ENCODE results near the gene KIAA0232. TPM values are rescaled to one million over a fixed set of nuclear protein-coding genes. Genes with fewer than 3 reads are reported as not detected.

The KIAA0232 gene
- total RNA-seq, 1 donor from 2014 or later: 27.2 TPM

- no peaks in the 10 kb centered on the region for H3K9me3 Mint-ChIP-seq (ENCODE audit: unreplicated experiment)
- no peak overlapping the region for H3K27ac Mint-ChIP-seq (ENCODE audit: unreplicated experiment)
- H3K27me3 Mint-ChIP-seq (ENCODE audit: unreplicated experiment): no peaks in the 10 kb centered on the region
- H3K36me3 Mint-ChIP-seq (ENCODE audit: low read depth, unreplicated experiment): no peaks in the 10 kb centered on the region
- H3K4me1 Mint-ChIP-seq (ENCODE audit: unreplicated experiment): peaks cover 24% of the 10 kb centered on the region
- H3K4me3 Mint-ChIP-seq (ENCODE audit: unreplicated experiment): no peak overlapping the region
- TF ChIP-seq CTCF (IDR thresholded peaks at IDR 0.05; ENCODE audit: unreplicated experiment): no peak
- no peak for DNase-seq (ENCODE audit: low spot score)
These were observed 134.3 kb downstream of the KIAA0232 start for GRCh38 chr4:6916587-6917460.

GRCh38 chr4:6917461-6918271 lies 135.1 kb downstream of the KIAA0232 start:
- Mint-ChIP-seq H3K9me3 (ENCODE audit: unreplicated experiment) (no peaks in the 10 kb centered on the region), H3K4me1 (ENCODE audit: unreplicated experiment) (peaks cover 24% of the 10 kb centered on the region), H3K27me3 (ENCODE audit: unreplicated experiment) (no peaks in the 10 kb centered on the region), H3K27ac (ENCODE audit: unreplicated experiment) (peak overlapping the region; percentile 84), H3K36me3 (ENCODE audit: low read depth, unreplicated experiment) (no peaks in the 10 kb centered on the region), H3K4me3 (ENCODE audit: unreplicated experiment) (no peak overlapping the region)
- peak; percentile 59 for TF ChIP-seq CTCF (IDR thresholded peaks at IDR 0.05; ENCODE audit: unreplicated experiment)
- DNase-seq (ENCODE audit: low spot score): peak; percentile 36

GRCh38 chr4:6918338-6918737 lies 135.8 kb downstream of the KIAA0232 start:
- H3K9me3 Mint-ChIP-seq (ENCODE audit: unreplicated experiment): no peaks in the 10 kb centered on the region
- DNase-seq (ENCODE audit: low spot score): no peak

GRCh38 chr4:6920171-6920570 lies 137.6 kb downstream of the KIAA0232 start:
- Mint-ChIP-seq H3K9me3 (ENCODE audit: unreplicated experiment) (no peaks in the 10 kb centered on the region), H3K27me3 (ENCODE audit: unreplicated experiment) (peaks cover 3% of the 10 kb centered on the region), H3K27ac (ENCODE audit: unreplicated experiment) (no peak overlapping the region), H3K4me1 (ENCODE audit: unreplicated experiment) (peaks cover 24% of the 10 kb centered on the region), H3K4me3 (ENCODE audit: unreplicated experiment) (no peak overlapping the region), H3K36me3 (ENCODE audit: low read depth, unreplicated experiment) (peaks cover 15% of the 10 kb centered on the region)
- DNase-seq (ENCODE audit: low spot score): no peak
- TF ChIP-seq CTCF (IDR thresholded peaks at IDR 0.05; ENCODE audit: unreplicated experiment): no peak

More at GRCh38 chr4:6918338-6918737, 135.8 kb downstream of the KIAA0232 start:
- no peak overlapping the region for H3K4me3 Mint-ChIP-seq (ENCODE audit: unreplicated experiment)
- peaks cover 2% of the 10 kb centered on the region for H3K36me3 Mint-ChIP-seq (ENCODE audit: low read depth, unreplicated experiment)
- no peaks in the 10 kb centered on the region for H3K27me3 Mint-ChIP-seq (ENCODE audit: unreplicated experiment)
- peak overlapping the region; percentile 84 for H3K27ac Mint-ChIP-seq (ENCODE audit: unreplicated experiment)
- peaks cover 24% of the 10 kb centered on the region for H3K4me1 Mint-ChIP-seq (ENCODE audit: unreplicated experiment)
- no peak for TF ChIP-seq CTCF (IDR thresholded peaks at IDR 0.05; ENCODE audit: unreplicated experiment)

Measured in endothelial cell (in vitro differentiated cells).